Measurements from ENCODE around the gene ACSS3. TPM values are rescaled to one million over a fixed set of nuclear protein-coding genes. Genes with fewer than 3 reads are reported as not detected.
"Not testable (repeated sequence)": the region's sequence is repeated elsewhere in the genome, so short reads cannot be mapped to it uniquely, and the experiment has no call there.

Gene ACSS3
- total RNA-seq, 1 experiment from 2014 or later, result not detected

- DNase-seq (ENCODE audit: low spot score), result no peak
Measured at GRCh38 chr12:81166790-81167189, 88.9 kb downstream of the ACSS3 start.

GRCh38 chr12:81167694-81168093 is 89.8 kb downstream of the ACSS3 start:
- DNase-seq (ENCODE audit: low spot score), result peak; percentile 61

DNA sequence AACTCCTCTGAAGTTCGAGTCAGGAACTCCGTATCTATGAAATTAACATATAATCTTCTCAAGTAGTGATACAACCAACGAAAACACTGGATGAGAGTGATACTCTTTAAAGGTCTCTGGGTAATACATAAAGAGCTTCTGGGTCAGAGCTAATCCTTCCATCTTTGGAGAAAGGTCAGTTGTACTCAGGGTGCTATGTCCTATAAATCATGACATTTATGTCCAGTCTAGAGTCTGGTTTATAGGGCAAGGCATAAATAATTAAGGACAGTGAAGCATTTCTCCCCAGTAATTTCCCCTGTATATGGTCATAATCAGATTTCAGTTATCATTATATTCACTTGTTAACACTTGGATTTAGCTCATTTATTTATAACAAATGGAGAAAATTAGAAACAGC is 90.6 kb downstream of the ACSS3 start:
- no peak for DNase-seq (ENCODE audit: low spot score)

GRCh38 chr12:81170072-81170471 is 92.2 kb downstream of the ACSS3 start:
- no peak for DNase-seq (ENCODE audit: low spot score)

- no peak for DNase-seq (ENCODE audit: low spot score)
Measured at GRCh38 chr12:81172851-81173250, 95.0 kb downstream of the ACSS3 start.

- no peak for DNase-seq (ENCODE audit: low spot score)
Measured at GRCh38 chr12:81174664-81175063, 96.8 kb downstream of the ACSS3 start.

DNA sequence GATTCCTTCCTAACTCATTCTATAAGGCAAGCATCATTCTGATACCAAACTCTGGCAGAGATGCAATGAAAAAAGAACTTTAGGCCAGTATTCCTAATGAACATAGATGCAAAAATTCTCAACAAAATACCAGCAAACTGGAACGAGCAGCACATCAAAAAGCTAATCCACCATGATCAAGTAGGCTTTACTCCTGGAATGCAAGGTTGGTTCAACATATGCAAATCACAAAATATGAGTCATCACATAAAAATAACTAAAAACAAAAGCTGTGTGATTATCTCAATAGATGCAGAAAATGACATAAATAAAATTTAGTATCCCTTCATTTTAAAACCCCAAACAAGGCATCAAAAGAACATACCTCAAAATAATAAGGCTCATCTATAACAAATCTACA is 98.9 kb downstream of the ACSS3 start:
- DNase-seq (ENCODE audit: low spot score), result no peak

GRCh38 chr12:81181691-81182090 is 103.8 kb downstream of the ACSS3 start:
- no peak for DNase-seq (ENCODE audit: low spot score)

- no peak for DNase-seq (ENCODE audit: low spot score)
Measured at GRCh38 chr12:81187686-81188085, 109.8 kb downstream of the ACSS3 start.

GRCh38 chr12:81196595-81196994 is 118.7 kb downstream of the ACSS3 start:
- no peak for DNase-seq (ENCODE audit: low spot score)

DNA sequence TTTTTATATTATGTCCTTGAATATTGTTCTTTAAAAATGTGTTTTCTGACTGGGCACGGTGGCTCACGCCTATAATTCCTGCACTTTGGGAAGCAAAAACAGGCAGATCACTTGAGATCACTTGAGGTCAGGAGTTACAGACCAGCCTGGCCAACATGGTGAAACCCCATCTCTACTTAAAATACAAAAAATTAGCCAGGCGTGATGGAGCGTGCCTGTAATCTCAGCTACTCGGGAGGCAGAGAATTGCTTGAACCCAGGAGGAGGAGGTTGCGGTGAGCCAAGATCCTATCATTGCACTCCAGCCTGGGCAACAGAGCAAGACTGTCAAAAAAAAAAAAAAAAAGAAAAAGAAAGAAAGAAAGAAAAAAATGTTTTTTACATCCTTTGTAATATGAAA is 122.7 kb downstream of the ACSS3 start:
- DNase-seq (ENCODE audit: low spot score), result not testable (repeated sequence)

DNA sequence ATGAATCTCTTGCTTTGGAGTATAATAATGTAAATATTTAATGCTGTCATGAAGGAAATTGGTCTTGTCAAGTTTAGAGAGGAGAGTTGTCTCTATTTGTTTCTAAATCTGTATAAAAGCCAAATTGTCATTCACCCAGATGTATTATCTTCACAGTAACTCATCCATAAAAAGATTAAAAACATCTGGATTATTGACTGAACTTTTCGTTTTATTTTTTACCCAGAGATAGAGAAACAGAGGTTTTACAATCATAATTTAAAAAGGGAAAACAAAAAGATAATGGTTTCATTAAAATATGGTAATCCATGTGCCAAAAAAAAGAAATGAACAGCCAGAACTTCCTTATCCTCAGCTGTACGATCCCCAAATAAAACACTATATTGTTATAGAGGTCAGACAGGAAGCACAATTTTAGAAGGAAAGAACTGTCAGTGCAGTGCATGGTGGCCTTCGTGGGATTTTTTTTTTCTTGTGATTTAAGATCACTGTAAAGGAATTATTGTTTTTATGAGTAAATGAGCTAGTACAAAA is 125.9 kb downstream of the ACSS3 start:
- no peak for DNase-seq (ENCODE audit: low spot score)

DNA sequence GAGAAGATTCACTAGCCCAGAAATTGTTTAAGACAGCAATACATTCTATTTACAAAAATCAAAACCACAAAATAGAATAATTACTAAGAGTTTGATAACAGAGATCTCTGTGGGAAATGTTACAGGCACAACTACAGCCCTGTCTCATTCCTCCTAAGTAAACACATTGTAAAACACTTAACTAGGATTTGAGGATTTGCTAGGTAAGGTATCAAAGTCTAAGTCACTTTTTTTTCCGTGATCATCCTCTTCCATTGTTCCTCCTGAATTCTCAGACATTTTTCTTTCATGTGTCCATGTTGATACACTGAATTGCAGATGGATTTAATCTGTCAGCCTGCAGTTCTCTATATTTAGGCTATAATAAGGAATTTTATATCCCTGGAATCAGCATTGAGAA is 127.5 kb downstream of the ACSS3 start:
- DNase-seq (ENCODE audit: low spot score), result no peak

- no peak for DNase-seq (ENCODE audit: low spot score)
Measured at GRCh38 chr12:81206429-81206828, 128.6 kb downstream of the ACSS3 start.

DNA sequence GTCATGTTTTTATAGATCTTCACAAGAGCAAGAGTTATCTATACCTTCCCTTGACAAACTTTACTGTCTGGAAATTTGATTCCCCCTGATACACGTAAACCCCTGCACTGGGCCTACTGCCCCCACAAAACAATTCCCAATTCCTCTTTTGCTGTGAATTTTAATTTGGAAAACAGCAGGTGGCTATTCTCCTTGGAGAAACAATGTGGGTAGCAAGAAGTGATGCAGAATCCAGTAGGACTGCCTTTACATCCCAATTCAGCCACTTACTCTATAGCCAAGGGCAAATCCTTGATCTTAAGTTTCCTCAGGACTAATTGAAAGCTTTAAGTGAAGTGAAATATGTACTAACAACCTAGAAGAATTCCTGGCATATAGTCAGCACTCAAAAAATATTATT is 129.3 kb downstream of the ACSS3 start:
- DNase-seq (ENCODE audit: low spot score), result no peak

DNA sequence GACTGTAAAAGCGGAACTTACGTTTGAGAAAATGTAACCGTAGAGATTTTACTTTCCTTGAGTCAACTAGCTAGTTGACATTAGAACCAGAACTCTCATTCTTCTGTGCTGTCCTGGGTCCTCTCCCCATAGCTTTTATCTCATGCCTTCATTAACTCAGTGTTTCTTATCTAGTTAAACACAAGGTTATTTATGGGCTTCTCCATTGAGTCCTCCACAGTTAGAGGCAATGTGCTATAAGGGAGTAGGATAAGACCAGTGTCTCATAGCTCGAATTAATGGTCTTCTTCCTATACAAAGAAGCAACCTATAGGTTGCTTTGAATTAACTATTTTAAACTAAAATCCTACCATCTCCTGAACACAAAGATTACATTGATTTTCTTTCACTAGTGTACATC is 129.8 kb downstream of the ACSS3 start:
- no peak for DNase-seq (ENCODE audit: low spot score)

GRCh38 chr12:81208187-81208911 is 130.5 kb downstream of the ACSS3 start:
- peak; percentile 7 for DNase-seq (ENCODE audit: low spot score)

GRCh38 chr12:81209012-81209411 is 131.1 kb downstream of the ACSS3 start:
- DNase-seq (ENCODE audit: low spot score), result no peak

- DNase-seq (ENCODE audit: low spot score), result peak; percentile 89
Measured at GRCh38 chr12:81209772-81210225, 131.9 kb downstream of the ACSS3 start.

DNA sequence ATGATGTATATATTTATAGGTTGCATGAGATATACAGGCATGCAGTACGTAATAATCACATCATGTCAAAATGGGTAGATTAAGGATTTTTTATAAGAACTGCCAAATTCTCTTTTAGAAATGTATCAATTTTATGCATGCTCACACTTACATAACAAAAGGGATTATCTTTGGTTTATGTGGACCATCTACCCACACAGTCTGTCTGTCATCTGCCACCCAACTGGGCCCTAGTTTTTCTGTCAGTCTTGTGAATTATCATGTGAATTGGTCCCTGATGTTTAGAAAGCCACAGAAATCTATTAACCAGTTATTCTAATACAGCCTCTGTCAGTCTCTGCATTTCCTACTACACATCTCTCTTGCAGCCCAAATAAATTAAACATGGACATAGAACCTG is 133.4 kb downstream of the ACSS3 start:
- DNase-seq (ENCODE audit: low spot score), result no peak

DNA sequence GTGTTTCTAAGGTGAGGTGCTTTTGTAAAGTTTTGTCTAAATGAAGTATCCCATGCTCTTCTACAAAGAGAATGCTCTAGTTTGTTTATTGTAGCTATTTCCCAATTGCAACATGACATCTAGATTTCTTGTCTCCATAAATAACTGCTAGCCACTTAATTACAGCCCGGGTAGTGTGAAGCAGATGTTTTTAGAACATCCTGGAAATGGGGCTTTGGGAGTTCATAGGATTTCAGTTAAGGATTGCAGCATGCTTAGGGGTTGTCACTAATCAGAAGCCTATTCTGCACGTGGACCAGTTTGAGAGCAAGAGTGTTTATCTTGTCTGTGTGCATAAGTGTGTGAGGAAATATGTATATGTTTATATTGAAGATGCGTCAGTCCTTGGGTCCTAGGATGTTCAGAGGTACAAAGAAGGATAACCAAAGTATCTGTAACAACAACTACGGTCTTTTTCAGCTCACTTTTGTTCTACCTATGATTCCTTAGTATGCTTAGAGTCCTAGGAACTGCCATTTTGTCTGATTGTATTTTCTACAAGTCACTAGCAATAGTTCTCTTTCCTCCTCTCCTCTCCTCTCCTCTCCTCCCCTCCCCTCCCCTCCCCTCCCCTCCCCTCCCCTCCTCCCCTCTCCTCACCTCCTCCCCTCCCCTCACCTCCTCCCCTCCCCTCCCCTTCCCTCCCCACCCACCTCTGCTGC is 135.3 kb downstream of the ACSS3 start:
- DNase-seq (ENCODE audit: low spot score), result no peak

DNA sequence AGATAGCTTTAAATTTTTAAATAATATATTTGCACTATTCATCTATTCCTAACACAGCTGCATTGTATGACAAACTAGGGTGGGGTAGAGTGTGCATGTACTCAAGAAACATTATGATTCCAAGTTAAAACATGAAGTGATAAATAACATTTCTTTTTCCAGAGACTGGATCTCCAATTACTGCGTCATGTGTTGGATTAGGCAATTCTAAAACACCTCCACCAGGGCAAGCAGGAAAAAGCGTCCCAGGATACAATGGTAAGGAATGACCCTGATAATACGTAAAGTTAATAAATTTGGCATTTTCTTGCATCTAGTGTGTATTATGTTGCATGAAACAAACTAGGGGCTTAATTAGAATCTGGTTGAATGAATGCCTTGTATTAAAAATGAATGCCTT is 138.9 kb downstream of the ACSS3 start:
- DNase-seq (ENCODE audit: low spot score), result no peak

DNA sequence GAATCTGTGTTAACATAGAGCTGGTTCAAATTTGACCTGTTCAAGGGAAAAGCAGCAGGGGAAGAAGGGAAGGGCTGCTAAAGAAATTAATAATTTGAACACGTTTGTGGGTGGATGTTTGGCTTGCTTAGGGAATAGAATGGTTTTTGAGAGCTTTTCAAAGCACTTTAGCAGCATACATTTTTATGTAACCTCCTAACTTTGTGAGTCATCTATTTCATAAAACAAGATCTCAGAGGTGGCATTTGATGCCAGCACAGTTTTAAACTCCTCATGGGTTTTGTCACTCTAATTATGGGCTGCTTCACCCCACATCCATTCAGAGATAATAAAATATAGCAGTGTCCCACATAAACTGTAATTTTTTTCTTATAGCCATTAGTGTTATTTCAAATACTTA is 143.8 kb downstream of the ACSS3 start:
- DNase-seq (ENCODE audit: low spot score), result no peak

Measured in A172 (cell line).